C4-2B (cell line): ENCODE data around the gene ZNF219.

Experiments
- ZFX ChIP-seq: fragments of 450-650 bp; IDR thresholded peaks from 2 replicates; pipeline ENCODE4 v1.6.1; 2017
- TF ChIP-seq, protein P1 (sequence below): fragments of 450-650 bp; conservative IDR thresholded peaks from 2 replicates; pipeline ENCODE4 v1.5.1; 2017; ENCODE audit warnings: mild to moderate bottlenecking

DNA sequence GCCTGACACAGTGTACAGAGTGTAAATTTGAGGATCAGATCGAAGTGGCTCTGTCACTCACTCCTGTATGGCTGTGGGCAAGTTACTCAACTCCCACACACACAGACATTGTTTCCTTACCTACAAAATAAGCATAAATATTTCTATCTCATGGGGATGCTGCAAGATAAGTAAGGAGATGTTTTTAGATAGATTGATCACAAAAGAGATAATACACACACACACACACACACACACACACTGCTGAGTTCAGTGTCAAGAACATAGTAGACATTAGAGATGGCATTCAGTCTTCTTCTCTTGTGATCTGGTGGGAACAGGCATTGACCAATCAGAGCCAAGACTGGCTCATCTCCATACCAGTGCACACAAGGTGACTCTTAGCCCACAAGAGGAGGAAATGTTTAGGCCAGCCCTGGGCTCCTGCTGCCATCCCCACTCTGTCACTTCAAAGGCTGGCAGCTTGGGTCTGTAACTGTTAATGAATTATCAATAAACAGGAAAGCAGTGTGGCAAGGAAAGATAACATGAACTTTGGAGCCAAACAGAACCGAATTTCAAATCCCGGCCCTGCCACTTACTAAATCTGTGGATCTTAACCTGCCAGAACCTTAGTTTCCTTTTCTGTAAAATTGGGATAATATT lies 44.2 kb downstream of the ZNF219 start:
- TF ChIP-seq, protein P1, sequence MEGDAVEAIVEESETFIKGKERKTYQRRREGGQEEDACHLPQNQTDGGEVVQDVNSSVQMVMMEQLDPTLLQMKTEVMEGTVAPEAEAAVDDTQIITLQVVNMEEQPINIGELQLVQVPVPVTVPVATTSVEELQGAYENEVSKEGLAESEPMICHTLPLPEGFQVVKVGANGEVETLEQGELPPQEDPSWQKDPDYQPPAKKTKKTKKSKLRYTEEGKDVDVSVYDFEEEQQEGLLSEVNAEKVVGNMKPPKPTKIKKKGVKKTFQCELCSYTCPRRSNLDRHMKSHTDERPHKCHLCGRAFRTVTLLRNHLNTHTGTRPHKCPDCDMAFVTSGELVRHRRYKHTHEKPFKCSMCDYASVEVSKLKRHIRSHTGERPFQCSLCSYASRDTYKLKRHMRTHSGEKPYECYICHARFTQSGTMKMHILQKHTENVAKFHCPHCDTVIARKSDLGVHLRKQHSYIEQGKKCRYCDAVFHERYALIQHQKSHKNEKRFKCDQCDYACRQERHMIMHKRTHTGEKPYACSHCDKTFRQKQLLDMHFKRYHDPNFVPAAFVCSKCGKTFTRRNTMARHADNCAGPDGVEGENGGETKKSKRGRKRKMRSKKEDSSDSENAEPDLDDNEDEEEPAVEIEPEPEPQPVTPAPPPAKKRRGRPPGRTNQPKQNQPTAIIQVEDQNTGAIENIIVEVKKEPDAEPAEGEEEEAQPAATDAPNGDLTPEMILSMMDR = no peak
- no peak for TF ChIP-seq ZFX
